T-helper 1 cell (primary cell): Measurements from ENCODE around the gene C1GALT1C1.
"Not testable (repeated sequence)": the region's sequence is repeated elsewhere in the genome, so short reads cannot be mapped to it uniquely, and the experiment has no call there.

Experiments used
- DNase-seq, 5 donors: peaks; one replicate each; pipeline ENCODE4 v3.0.0-alpha.2; 2012 to 2020
- total RNA-seq, 4 donors: gene quantifications; one replicate each; lab custom pipeline; 2026; lab: John Stamatoyannopoulos, UW

C1GALT1C1 gene
- total RNA-seq, result 4.0 to 12.0 (median 5.2) reads per million in 4 donors

- DNase-seq, result peak; percentile 82 to 95 (median 87)
These were observed at the start of gene C1GALT1C1 for GRCh38 chrX:120629667-120630537. Gene C1GALT1C1, minus strand, starts transcription at chrX:120630054. Its CDS starts 2,888 bp downstream, at chrX:120627166.

GRCh38 chrX:120677004-120677652 is 47.3 kb upstream of the C1GALT1C1 start:
- DNase-seq, result no peak

- DNase-seq, result no peak
These were observed 43.1 kb upstream of the C1GALT1C1 start for GRCh38 chrX:120672841-120673530.

GRCh38 chrX:120672389-120672788 is 42.5 kb upstream of the C1GALT1C1 start:
- DNase-seq, result no peak

GRCh38 chrX:120671963-120672362 is 42.1 kb upstream of the C1GALT1C1 start:
- DNase-seq, result no peak

GRCh38 chrX:120668357-120668756 is 38.5 kb upstream of the C1GALT1C1 start:
- no peak for DNase-seq

- DNase-seq, result not testable (repeated sequence)
These were observed 34.7 kb upstream of the C1GALT1C1 start for GRCh38 chrX:120664535-120664934.

GRCh38 chrX:120664081-120664480 is 34.2 kb upstream of the C1GALT1C1 start:
- peak in 1 of 5 donors; percentile 14 for DNase-seq

- DNase-seq, result no peak
These were observed 32.8 kb upstream of the C1GALT1C1 start for GRCh38 chrX:120662662-120663061.

- DNase-seq, result no peak
These were observed 30.8 kb upstream of the C1GALT1C1 start for GRCh38 chrX:120660637-120661036.

GRCh38 chrX:120653000-120653399 is 23.1 kb upstream of the C1GALT1C1 start:
- DNase-seq, result no peak

GRCh38 chrX:120652256-120652655 is 22.4 kb upstream of the C1GALT1C1 start:
- not testable (repeated sequence) for DNase-seq

- DNase-seq, result no peak
These were observed 17.3 kb upstream of the C1GALT1C1 start for GRCh38 chrX:120647127-120647526.

- DNase-seq, result no peak
These were observed 13.0 kb upstream of the C1GALT1C1 start for GRCh38 chrX:120642871-120643270.

- no peak for DNase-seq
These were observed 8.8 kb upstream of the C1GALT1C1 start for GRCh38 chrX:120638619-120639018.

- DNase-seq, result peak in 1 of 5 donors; percentile 5
These were observed 4.5 kb downstream of the C1GALT1C1 start for GRCh38 chrX:120625371-120625770.

- DNase-seq, result no peak
These were observed 11.7 kb downstream of the C1GALT1C1 start for GRCh38 chrX:120617996-120618630.

GRCh38 chrX:120614816-120615215 is 15.0 kb downstream of the C1GALT1C1 start:
- no peak for DNase-seq

- DNase-seq, result no peak
These were observed 17.8 kb downstream of the C1GALT1C1 start for GRCh38 chrX:120612086-120612485.

- DNase-seq, result peak in 3 of 5 donors; percentile 12 to 61 (median 25)
These were observed 25.5 kb downstream of the C1GALT1C1 start for GRCh38 chrX:120604361-120604782.

- peak; percentile 52 to 94 (median 70) for DNase-seq
These were observed 26.0 kb downstream of the C1GALT1C1 start, which contains the start of gene MCTS1 for GRCh38 chrX:120603707-120604360. Gene MCTS1, plus strand, starts transcription at chrX:120604101. Its CDS starts 136 bp downstream, at chrX:120604237.

GRCh38 chrX:120585702-120586101 is 44.2 kb downstream of the C1GALT1C1 start:
- DNase-seq, result no peak
